GDM1 (cell line): ENCODE data around the gene ALG9.
"Not testable (repeated sequence)": the region's sequence is repeated elsewhere in the genome, so short reads cannot be mapped to it uniquely, and the experiment has no call there.

Experiments
- DNase-seq: peaks from one replicate; lab custom pipeline; 2025; lab: John Stamatoyannopoulos, UW

Gene ALG9

DNA sequence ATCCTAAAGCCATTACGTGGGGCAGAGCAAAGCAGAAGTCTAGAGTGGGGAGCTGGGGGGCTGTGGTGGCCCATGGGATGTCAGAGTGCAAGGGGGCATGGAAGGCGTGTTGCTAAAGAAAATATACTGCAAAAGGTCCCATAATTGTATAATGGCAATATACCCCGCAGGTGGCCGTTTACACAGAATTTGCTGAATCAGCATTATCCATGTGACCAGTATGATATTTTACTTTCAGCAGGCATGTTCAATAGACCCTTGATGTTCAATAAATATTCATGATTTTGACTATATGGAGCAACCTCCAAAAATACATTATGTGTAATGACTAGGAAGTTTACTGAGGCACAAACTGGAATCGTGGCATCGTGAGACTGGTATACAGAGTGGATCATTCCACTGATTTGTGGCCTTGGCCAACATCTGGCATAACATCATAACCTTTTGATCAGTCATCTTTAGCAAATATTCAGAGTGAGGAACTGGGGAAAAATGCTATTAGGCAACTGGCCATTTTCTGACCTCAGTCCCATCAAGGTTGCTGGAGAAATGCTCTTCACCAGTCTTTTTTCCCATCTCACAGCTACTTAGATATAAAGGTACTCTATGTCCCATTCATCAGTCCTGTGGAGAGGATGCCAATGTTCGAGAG, 75.9 kb downstream of the ALG9 start:
- no peak for DNase-seq

DNA sequence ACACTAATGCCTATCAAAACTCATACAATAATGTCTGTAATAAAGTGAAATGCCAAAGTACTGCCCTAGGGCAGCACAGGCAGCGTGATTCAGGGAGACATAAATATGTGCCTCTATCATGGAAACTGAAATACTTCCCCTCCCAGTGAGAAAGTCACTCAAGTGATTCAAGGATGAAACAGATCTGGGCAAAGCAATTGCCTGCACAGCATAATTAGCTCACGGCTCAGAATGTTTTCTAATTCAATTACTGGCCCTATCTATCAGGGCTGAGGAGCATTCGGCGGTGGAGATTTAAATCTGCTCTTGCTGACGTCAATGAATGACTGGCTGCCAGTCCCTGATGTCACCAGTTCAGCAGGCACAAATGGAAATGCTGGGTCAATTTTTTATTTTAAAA, 77.5 kb downstream of the ALG9 start:
- DNase-seq = no peak

DNA sequence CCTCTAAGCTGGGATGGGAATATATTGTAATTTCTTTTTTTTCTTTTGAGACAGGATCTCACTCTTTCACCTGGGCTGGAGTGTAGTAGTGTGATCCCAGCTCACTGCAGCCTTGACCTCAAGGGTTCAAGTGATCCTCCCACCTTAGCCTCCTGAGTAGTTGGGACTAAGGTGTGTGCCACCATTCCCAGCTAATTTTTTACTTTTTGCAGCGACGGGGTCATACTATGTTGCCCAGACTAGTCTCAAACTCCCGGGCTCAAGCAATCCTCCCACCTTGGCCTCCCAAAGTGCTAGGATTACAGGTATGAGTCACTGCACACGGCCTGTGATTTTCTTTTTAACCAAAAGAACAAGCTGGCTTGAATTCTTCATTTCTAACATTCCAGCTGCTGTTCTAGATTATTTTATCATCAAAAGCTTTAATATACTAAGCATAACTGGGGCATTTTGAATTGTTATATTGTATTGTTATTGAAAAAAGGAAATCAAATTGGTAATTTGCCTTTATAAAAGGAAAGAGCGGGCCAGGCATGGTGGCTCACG, 78.4 kb downstream of the ALG9 start:
- no peak for DNase-seq

- DNase-seq = no peak
Observed at GRCh38 chr11:111792314-111792713, 79.1 kb downstream of the ALG9 start.

DNA sequence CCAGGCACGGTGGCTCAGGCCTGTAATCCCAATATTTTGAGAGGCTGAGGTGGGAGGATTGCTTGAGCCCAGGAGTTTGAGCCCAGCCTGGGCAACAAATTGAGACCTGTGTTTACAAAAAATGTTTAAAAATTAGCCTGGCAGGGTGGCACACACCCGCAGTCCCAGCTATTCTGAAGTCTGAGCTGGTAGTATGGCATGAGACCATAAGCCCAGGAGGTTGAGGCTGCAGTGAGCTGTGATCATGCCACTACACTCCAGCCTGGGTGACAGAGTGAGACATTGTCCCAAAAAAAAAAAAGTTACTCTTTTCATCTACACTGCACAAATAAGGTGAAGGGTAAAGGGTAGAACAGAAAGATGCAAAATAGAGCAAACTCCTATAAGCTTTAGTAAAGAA, 82.9 kb downstream of the ALG9 start:
- DNase-seq = no peak

DNA sequence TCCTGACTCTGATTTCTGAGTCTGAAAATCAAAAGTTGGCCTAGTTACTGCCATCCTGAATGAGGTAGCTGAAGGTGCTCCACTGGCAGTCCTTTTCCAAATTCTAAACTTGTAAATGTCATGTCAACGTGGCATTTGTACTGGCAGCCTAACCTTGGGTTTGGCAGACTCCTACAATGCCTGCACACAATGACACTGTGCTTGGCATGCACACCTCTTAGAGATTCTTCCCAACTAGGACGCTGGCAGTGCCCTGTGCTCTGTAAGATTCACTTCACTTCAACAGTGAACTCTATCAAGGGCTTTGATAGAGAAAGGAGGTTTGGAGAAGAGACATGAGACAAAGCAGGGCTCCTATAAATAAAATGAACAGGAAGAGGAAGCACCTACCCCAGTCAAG, 83.3 kb downstream of the ALG9 start:
- DNase-seq = no peak

GRCh38 chr11:111785886-111786412, 85.4 kb downstream of the ALG9 start:
- no peak for DNase-seq

DNA sequence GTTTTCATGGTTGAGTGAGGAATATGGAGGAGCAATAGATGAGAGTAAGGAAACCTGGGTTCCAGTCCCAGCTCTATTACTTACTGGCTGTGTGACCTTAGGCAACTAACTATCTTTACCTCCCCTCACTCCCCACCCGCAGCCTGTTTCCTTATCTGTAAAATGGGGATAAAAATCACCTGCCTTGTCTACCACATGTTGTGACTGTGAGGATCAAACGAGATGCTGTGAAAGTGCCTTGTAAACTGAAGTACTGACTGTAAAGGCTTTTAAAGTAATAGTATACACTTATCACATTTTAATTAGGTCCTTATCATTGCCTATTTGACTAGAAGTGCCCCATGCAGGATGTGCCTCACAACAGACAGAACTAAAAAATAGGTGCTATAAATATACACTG, 86.3 kb downstream of the ALG9 start:
- DNase-seq = no peak

DNA sequence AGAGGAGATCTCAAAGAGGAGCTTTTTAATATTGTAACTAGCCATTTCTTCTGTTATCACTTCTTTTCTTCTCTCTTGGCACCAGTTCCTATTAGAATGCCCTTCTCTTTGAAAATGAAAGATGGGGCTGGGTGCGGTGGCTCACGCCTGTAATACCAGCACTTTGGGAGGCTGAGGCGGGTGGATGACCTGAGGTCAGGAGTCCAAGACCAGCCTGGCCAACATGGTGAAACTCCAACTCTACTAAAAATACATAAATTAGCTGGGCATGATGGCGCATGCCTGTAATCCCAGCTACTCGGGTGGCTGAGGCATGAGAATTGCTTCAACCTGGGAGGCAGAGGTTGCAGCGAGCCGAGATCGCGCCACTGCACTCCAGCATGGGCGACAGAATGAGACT, 87.1 kb downstream of the ALG9 start:
- not testable (repeated sequence) for DNase-seq

GRCh38 chr11:111782109-111782741, 89.2 kb downstream of the ALG9 start:
- DNase-seq = no peak

DNA sequence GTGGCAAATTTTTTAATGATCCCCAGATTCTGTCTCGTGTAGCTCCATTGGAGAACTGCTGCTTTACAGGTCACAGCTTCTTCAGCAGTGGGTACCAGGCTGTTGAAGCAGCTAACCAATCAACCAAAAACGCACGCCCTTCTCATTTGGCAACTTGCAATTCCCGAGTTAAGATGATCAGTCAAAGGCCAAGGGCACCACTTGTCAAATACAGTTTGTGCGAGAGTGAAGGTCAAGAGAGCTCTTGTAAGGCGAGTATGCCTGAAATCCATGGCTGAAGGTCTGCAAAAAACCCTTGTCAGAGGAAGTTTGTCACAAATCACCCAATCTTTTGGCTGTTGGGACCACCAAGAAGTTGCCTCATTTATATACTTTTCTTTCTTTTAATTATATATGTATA, 92.3 kb downstream of the ALG9 start:
- no peak for DNase-seq

- no peak for DNase-seq
Observed at GRCh38 chr11:111778047-111778558, 93.3 kb downstream of the ALG9 start.

DNA sequence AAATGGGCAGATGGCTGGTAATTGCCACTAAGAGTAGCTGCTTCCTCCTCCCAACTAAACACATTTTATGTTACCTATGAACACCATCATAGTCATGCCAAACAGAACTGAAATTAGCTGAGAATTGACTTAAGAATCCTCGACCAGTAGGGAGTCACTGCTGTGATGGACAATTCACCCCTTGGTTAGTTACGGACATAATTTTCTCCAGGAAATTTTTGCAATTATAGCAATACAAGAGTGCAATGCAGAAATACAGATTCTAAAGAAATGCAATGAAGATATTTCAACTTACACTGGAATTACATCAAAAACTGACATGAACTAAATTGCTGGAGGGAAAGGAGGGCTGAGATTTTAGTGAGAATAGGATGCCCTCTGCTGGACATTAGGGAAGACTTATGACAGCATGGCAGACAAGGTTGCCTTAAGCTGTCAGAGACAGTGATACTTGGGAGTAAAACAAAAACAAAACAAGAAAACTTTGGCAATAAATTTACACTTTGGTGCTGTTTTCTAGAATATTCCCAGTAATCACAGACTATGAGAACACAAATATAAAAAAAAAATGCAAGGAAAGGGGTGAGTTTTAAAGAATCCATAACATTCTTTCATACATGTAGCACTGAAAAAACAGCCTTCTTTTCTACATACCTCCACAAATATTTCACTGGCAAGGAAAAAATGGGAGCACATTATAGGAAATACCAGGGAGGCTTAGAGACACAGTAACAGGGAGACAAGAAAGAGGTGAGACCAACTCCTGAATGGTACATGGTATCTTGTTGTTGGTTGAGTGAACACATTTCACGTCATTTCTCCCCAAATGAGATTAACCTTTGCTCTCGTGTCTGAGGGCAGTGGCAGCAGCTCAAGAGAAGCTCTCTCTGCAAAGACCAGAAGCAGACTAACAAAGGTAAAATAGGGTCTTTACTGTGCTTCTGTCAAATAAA, 94.0 kb downstream of the ALG9 start:
- peak; percentile 56 for DNase-seq

DNA sequence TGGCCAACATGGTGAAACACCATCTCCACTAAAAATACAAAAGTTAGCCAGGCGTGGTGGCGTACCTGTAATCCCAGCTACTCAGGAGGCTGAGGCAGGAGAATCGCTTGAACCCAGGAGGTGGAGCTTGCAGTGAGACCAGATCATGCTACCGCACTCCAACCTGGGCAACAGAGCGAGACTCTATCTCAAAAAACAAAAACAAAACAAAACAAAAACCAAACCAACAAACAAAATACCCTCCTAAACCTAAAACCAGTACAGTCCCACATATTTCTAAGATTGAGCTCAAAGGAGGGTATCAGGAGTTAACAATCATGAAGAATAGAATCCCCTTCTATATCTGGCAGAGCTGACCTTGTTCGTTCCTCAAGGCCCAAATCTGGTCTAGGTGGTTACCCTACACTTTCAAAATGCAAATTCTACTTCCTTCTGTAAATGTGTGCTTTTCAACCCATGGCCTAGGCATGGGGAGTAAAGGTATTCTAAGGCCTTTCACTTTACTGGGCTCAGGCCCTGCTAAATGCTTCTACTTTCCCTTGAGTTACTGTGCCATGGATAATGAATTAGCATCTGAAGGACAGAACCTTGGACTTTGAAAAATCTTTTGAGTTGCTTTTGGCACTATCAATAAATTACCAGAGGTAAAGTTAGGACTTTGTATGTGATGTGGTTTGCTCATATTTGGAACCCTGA, 94.8 kb downstream of the ALG9 start:
- no peak for DNase-seq

GRCh38 chr11:111774955-111775710, 96.2 kb downstream of the ALG9 start:
- DNase-seq = no peak

GRCh38 chr11:111772535-111772934, 98.8 kb downstream of the ALG9 start:
- DNase-seq = no peak

DNA sequence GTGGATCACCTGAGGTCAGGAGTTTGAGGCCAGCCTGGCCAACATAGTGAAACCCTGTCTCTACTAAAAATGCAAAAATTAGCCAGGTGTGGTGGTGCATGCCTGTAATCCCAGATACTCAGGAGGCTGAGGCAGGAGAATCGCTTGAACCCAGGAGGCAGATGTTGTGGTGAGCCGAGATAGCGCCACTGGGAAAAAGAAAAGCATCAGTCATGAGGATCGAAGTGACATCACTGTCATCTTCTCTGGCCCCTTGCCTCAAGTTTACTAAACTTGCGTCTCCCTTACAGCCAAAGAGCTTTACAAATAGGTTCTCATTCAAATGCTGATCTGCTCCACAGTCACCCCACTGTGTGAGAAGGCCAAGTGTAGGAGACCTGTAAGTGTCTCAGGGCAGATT, 100.2 kb downstream of the ALG9 start:
- DNase-seq = not testable (repeated sequence)

DNA sequence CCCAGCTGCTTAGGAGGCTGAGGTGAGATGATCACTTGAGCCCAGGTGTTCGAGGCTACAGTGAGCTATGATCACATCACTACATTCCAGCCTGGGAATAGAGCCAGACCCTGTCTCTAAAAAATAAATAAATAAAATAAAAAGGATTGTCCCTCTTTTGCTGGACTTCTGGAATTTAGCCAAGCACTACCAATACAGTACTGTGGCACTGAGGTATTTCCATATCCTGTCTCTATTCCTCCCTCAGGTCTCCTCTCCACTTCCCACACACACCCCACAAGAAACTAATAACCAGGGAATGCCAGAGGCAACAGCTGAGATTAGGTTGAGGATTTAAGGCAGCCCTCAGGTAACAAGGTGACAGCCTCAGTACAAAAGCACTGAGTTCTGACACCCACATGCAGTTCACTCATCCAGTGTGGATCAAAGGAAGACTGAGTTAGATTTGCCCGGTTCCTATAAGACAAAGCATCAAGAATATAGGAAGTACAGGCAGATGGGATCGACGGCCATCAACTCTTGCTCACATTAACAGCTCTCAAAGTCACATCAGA, 100.7 kb downstream of the ALG9 start:
- DNase-seq = no peak

DNA sequence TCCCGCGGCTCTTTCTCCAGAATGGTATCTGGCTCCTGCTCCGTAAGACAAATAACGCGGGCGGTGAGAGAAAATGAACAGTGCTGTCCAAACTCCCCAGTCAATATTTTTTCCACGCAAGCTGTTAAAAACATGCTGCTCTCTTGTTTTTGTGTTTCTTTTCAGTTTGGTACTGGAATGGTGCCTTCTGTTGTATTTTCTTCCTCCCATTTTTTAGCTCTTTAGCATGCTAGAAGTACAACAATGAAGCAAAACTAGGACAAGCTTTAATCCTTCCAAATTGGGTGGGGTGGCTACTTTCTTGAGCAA, 104.6 kb downstream of the ALG9 start:
- no peak for DNase-seq

DNA sequence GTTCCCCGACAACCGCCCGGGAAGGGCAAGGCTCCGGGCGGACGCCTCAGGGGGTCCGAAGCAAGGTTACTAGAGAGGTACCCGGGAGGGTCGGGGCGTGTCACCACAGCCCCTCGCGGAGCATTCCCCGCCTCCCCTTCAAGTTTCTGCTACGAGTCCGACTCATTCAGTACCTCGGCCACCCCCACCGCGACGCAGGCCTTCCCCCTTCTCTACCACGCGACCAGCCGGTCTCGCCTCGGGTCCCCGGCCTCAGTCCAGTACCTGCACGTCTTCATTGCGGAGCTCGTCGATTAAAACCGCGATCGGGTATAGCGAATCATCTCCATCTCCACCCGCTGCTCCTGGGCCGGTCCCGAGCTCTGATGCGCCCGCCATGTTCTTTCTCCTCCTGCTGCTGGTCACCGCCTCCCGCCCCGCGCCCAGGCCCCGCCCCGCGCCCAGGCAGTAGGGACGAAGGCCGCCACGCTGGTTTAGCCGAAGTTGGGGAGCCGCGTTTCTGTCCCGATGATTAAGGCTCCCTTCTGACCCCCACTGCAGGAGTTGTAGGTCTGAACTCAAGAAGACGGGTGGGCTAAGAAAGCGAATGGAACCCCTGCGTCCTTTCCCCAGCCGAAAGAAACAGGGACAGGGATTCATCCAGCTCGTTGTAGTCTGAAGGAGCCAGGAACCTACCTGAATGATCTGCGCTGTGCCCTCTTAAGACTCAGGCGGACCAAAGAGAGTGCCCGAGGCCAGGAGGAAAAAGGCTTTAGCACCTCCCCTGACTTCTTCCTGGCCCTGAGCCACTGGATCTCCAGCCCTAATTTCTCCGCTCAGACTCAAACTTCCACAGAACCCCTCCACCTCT, 105.2 kb downstream of the ALG9 start, which contains the start of gene PPP2R1B:
Gene PPP2R1B (minus strand): TSS at position 406 of the 850 bp plus-strand sequence. CDS start 28 bp downstream, at position 378.
- DNase-seq = peak; percentile 60
